GM20000 (cell line): ENCODE results near the gene DUT.

Source experiments
- DNase-seq: peaks from one replicate; pipeline ENCODE4 v3.0.0; 2012; ENCODE audit warnings: low spot score
- CTCF ChIP-seq: IDR thresholded peaks from 2 replicates; pipeline ENCODE4 v1.5.1; 2012; ENCODE audit warnings: mild to moderate bottlenecking, control low read depth; ENCODE audit errors: extremely low read depth, missing control alignments

Gene DUT

GRCh38 chr15:48292458-48292857, 38.8 kb upstream of the DUT start:
- TF ChIP-seq CTCF, result no peak
- no peak for DNase-seq

- TF ChIP-seq CTCF, result no peak
- DNase-seq, result no peak
Measured at GRCh38 chr15:48297668-48298067, 33.6 kb upstream of the DUT start.

GRCh38 chr15:48298914-48299313, 32.3 kb upstream of the DUT start:
- no peak for DNase-seq
- TF ChIP-seq CTCF, result no peak

- no peak for TF ChIP-seq CTCF
- DNase-seq, result no peak
Measured at GRCh38 chr15:48300038-48300437, 31.2 kb upstream of the DUT start.

GRCh38 chr15:48304398-48304797, 26.8 kb upstream of the DUT start:
- no peak for TF ChIP-seq CTCF
- DNase-seq, result no peak

- TF ChIP-seq CTCF, result no peak
- no peak for DNase-seq
Measured at GRCh38 chr15:48306639-48307038, 24.6 kb upstream of the DUT start.

GRCh38 chr15:48307586-48307985, 23.6 kb upstream of the DUT start:
- no peak for TF ChIP-seq CTCF
- DNase-seq, result no peak
